Fibroblast of the conjunctiva (primary cell): ENCODE measurements around the gene PIGW.
A peak's percentile ranks its signal among the peaks of the same experiment; 100 is the strongest.
"Not testable (repeated sequence)": the region's sequence is repeated elsewhere in the genome, so short reads cannot be mapped to it uniquely, and the experiment has no call there.

Experiments used
- DNase-seq: peaks from one replicate; pipeline ENCODE4 v3.0.0-alpha.2; 2010; ENCODE audit warnings: low read depth

PIGW gene

GRCh38 chr17:36534840-36535668 is at the start of gene PIGW, which contains the start of gene MYO19:
Gene PIGW (plus strand): TSS chr17:36534987. CDS start chr17:36537102, 2,115 bp downstream.
Gene MYO19 (minus strand): TSS chr17:36534868. CDS start chr17:36532538, 2,330 bp downstream.
- peak; percentile 66 for DNase-seq

- DNase-seq, result no peak
These were observed 49.8 kb upstream of the PIGW start for GRCh38 chr17:36485027-36485426.

- DNase-seq, result no peak
These were observed 49.0 kb upstream of the PIGW start for GRCh38 chr17:36485805-36486203.

GRCh38 chr17:36486204-36487194 is 48.3 kb upstream of the PIGW start, which contains the start of gene ZNHIT3:
Gene ZNHIT3 (plus strand): TSS chr17:36486681. CDS start chr17:36486700, 19 bp downstream.
- DNase-seq, result peak; percentile 87

GRCh38 chr17:36493956-36494355 is 40.8 kb upstream of the PIGW start:
- DNase-seq, result no peak

- DNase-seq, result no peak
These were observed 40.1 kb upstream of the PIGW start for GRCh38 chr17:36494674-36495073.

- no peak for DNase-seq
These were observed 39.7 kb upstream of the PIGW start for GRCh38 chr17:36495076-36495578.

- DNase-seq, result no peak
These were observed 38.6 kb upstream of the PIGW start for GRCh38 chr17:36496018-36496789.

- DNase-seq, result no peak
These were observed 36.6 kb upstream of the PIGW start for GRCh38 chr17:36498155-36498554.

- no peak for DNase-seq
These were observed 36.1 kb upstream of the PIGW start for GRCh38 chr17:36498560-36499300.

- no peak for DNase-seq
These were observed 34.0 kb upstream of the PIGW start for GRCh38 chr17:36500745-36501225.

- DNase-seq, result no peak
These were observed 33.4 kb upstream of the PIGW start for GRCh38 chr17:36501351-36501750.

GRCh38 chr17:36501963-36502362 is 32.8 kb upstream of the PIGW start:
- no peak for DNase-seq

- no peak for DNase-seq
These were observed 31.2 kb upstream of the PIGW start for GRCh38 chr17:36503456-36504155.

GRCh38 chr17:36504156-36504545 is 30.6 kb upstream of the PIGW start:
- no peak for DNase-seq

GRCh38 chr17:36505171-36505570 is 29.6 kb upstream of the PIGW start:
- DNase-seq, result no peak

- no peak for DNase-seq
These were observed 28.4 kb upstream of the PIGW start for GRCh38 chr17:36506249-36506826.

GRCh38 chr17:36506831-36507230 is 28.0 kb upstream of the PIGW start:
- DNase-seq, result no peak

- no peak for DNase-seq
These were observed 27.5 kb upstream of the PIGW start for GRCh38 chr17:36507266-36507665.

GRCh38 chr17:36508439-36508838 is 26.3 kb upstream of the PIGW start:
- DNase-seq, result not testable (repeated sequence)
